Measurements from ENCODE around the gene DNAH1.

GRCh38 chr3:52403271-52403841 lies 87.2 kb downstream of the DNAH1 start:
- no peak for TF ChIP-seq EZH2 (IDR thresholded peaks at IDR 0.05; ENCODE audit: low read length)
- TF ChIP-seq CTCF (optimal IDR thresholded peaks at IDR 0.05 in 1 of 3, IDR thresholded peaks at IDR 0.05 in 1 of 3, conservative IDR thresholded peaks at IDR 0.05 in 1 of 3; ENCODE audit: extremely low read depth in 1 of 3, insufficient read depth in 2 of 3, low read length in 3 of 3) = no peak

Data from keratinocyte (primary cell).